ENCODE data around the gene COL17A1.

DNA sequence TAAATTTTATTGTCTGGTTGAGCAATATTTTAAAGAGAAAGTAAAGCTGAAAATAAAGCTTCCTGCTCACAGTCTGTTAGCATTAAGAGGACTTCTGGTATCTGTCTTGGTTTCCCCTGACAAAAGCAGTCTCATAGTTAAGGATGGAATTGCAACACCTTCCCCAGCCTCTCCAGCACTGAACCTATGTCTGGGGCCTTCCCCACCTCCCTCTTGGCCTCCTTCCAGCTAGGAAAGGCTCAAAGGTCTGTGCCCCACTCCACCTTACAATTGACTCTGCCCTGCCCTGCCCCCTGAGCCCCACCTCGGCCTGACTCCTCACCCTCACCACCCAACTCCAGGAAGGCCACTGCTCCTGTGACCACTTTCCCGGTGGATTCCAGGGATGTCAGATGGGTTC, 33.2 kb downstream of the COL17A1 start:
- TF ChIP-seq, protein P1, sequence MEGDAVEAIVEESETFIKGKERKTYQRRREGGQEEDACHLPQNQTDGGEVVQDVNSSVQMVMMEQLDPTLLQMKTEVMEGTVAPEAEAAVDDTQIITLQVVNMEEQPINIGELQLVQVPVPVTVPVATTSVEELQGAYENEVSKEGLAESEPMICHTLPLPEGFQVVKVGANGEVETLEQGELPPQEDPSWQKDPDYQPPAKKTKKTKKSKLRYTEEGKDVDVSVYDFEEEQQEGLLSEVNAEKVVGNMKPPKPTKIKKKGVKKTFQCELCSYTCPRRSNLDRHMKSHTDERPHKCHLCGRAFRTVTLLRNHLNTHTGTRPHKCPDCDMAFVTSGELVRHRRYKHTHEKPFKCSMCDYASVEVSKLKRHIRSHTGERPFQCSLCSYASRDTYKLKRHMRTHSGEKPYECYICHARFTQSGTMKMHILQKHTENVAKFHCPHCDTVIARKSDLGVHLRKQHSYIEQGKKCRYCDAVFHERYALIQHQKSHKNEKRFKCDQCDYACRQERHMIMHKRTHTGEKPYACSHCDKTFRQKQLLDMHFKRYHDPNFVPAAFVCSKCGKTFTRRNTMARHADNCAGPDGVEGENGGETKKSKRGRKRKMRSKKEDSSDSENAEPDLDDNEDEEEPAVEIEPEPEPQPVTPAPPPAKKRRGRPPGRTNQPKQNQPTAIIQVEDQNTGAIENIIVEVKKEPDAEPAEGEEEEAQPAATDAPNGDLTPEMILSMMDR (conservative IDR thresholded peaks at IDR 0.05 in 1 of 2, IDR thresholded peaks at IDR 0.05 in 1 of 2; ENCODE audit: low read depth in 1 of 2, low read length in 2 of 2), result no peak
- no peak for TF ChIP-seq EZH2 (IDR thresholded peaks at IDR 0.05; ENCODE audit: low read length, missing control alignments)

Measured in fibroblast of lung (primary cell).